Stimulated activated CD8-positive, alpha-beta memory T cell treated with anti-CD3 and anti-CD28 coated beads, Interleukin-7, amount 100 ng/mL, for 4 hours (primary cell): Measurements from ENCODE around the gene ANKRD13A.

ENCODE experiments used
- DNase-seq, 2 donors: peaks; one replicate each; pipeline ENCODE4 v3.0.0-alpha.2; 2020; ENCODE audit warnings: low read depth in 2 of 2

Gene ANKRD13A

DNA sequence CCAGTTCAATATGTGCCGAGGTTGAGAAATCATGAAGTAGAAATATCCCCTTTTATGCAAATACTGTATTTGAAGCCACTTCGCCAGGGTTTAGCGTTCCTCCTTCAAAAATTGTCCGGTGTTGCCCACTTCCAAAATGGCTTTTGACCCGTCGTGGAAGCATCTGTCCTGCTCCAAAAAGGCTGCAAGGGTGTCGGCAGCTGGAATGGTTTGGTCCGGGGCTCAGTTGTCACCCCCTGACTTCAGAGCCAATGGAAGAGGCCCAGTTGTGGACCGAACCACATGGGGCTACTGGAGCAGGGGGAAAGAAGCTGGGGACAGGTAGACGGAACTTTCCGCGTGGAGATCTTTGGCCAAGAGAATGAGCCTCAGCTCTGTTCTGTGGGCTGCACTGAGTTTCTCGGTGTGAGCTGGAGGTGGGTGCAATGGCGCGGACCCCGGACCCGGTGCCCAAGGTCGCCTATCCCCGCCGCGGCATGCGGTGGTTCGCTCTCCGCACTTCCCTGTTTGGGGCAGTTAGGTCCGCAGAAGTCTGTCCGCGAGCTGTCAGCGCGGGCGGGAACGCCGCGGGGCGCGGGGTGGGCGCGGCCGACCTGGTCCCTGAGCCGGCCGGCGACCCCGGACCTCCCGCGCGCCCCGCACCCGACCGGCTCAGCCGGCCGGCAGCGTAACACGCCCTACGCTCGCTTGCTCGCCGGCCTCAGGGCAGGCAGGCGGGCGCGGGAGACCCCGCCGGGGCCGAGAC lies at the start of gene ANKRD13A:
ANKRD13A (plus strand) TSS at position 527 of the 745 bp plus-strand sequence. CDS start 259 bp downstream, outside the sequence.
- DNase-seq: peak; percentile 77 to 85

DNA sequence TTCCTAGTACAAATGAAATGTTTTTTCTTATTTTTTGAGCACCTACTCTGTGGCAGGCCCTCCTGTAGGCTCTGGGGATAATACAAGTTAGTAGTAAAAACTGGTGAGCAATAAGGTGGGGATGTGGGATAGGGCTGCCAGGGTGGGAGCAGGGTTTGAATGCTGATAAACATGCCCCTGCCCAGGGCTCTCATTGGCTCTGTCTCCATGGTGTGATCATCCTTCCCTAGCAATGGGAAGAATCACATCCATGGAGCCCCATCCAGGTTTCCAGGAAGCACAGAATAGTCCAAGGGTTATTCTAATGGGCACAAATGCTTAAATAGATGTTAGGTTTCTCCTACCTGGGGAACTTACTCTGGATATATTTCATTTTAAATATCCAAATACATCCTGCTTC lies 48.6 kb upstream of the ANKRD13A start:
- no peak for DNase-seq

DNA sequence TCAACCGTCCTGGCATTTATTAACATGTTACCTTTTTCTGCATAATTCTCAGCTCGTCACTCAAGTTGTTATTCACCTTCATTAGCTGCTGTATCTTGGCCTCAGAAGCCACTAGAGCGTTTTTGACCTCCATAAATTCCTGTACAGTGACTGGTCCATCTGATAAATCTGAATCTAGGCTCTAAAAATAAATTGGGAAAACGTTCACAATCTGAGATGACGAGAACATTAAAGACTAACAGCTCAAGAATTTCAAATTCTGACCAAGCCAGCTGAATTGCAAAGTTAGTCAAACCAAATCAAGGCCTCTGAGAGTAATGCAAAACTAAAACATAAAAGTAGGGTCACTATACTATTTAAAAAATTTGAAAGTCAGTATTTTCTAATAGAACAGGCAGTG lies 48.1 kb upstream of the ANKRD13A start:
- no peak for DNase-seq

DNA sequence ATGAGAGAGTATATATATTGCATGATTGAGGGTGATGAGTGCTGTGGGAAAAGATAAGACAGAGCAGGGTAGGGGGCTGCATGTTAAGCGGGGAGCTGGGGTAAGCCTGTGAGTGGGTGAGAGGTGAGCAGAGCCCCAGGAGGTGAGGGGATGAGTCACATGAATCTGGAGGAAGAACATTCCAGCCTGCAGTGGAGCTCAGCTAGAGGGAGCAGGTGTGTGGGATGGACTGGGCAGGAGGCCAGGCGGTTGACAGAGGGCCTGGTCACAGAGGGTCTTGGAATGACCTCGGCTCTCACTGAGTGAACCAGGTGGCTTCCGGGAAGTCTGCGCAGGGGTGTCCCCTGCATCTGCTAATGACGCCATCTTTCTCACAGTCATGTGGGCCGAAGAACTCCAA lies 47.5 kb upstream of the ANKRD13A start:
- no peak for DNase-seq

DNA sequence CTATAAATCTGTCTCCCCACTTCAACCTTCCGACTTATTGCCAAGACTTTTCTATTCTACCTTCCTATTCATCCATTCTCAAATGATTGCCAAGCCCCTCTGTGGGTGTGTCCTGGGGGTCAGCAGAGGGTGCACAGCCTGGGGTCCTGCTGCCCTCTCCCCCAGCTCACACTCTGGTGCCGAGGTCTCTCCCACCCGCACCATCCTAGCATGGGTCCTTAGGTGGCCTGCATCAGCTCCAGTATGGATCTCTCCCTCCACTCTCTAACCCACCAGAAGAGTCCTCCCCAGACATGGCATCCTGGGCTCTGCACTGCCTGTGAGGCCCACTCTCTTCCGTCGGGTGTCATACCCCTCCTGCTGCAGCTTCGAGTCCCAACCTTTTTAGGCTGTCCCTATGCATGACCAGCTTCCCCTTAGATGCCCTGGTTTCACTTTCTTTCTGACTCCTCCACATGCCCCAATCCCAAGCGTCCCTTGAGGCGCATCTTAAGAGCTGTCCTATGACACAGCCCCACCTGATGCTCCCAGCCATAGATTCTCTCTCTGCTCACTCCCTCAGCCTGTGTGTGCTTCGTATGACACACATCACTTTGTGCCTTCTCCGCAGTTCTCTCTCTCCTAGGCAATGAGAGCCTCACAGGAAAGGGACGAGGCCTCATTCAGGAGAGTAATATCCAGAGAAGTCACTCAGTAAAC lies 46.9 kb upstream of the ANKRD13A start:
- DNase-seq: no peak

DNA sequence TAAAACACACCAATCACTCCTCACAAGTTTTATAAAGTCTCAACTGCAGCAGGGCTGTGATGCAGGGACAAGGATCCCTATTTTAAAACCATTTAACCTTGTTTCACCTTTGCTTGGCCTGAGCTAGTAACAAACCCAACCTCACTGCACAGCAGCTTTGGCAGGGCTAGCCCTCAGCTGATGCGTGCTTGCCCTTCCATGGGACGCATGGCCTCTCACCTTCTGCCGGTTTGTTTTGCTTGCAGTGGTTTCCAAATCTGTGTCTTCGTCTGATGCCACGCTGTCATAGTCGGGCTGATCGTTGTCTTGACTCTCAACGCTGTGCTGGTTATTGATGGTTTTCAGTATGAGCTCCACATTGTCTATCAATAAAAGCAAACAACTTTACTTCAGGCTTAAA lies 46.4 kb upstream of the ANKRD13A start:
- no peak for DNase-seq

DNA sequence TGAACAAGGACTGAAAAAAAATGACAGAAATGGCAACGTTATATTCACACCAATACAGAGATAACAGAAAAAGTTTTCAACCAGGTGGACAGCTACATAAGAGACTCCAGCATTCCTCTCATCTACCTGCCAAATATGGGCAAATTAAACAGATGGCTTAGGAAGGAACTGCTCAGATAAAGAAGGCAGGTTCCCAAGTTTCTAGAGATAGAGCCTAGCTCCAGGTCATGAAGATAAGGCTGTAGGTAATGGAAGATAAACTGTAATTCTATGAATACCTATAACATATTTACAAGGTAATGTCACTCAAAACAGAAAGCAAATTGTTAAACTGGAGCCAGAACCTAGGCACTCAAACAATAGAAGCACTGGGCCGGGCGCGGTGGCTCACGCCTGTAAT lies 45.6 kb upstream of the ANKRD13A start:
- DNase-seq: no peak

DNA sequence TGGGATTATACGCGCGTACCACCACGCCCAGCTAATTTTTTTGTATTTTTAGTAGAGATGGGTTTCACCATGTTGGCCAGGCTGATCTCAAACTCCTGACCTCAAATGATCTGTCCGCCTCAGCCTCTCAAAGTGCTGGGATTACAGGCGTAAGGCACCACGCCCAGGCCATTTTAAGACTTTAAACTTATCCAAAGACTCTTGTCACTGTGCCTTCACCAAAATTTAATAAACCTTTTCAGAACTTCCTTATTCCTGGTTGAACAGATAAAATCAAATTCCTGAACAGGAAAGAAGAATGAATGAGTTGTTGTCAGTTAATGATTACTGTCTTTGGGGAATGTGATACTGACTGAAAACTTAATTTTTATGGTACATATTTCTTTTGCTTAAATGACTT lies 40.9 kb upstream of the ANKRD13A start:
- DNase-seq: no peak

DNA sequence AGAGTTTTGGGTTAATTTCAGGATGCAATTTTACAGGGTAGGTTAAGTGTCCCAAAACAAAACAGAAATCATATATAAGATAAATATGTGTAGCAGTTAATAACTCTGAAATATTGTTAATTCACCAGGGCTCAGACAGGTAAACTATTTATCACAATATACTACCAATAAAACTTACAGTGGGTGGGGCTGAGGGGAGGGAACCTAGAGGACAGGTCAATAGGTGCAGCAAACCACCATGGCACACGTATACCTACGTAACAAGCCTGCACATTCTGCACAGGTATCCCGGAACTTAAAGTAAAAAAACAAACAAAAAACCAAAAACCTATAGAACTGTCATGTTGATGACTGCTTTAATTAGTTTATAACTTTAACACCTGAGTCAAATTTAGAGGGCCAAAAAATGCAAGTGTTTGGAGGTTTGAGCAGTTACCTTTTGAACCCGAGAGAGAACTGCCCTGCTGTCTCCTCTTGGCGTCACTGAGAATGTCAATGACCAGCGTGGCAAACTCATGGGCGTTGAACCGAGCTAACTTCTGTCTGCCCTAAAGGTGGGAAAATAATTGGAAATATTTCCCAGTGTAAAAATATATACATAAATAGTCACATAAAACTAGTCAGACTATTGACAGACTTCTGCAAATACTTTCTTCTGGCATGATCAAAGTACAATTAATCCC lies 39.7 kb upstream of the ANKRD13A start:
- DNase-seq: no peak

DNA sequence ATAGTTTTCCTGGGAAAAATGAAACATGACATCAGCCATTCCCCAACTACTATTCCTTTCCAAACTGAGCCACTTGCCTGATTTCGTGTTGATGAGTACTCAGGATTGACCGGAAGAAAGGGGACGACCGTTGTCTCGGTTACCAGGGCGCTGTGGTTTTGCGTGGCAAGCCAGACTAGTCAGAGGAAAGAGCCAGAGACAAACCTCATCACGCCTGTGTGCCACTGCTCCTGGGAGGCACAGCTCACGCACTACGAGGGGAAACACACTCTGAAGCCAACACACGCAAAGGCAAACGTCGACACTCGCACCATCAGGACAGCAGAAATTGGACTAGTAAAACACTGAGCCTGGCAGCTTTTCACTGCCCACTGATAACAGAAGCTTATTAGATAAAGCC lies 38.0 kb upstream of the ANKRD13A start:
- DNase-seq: no peak

DNA sequence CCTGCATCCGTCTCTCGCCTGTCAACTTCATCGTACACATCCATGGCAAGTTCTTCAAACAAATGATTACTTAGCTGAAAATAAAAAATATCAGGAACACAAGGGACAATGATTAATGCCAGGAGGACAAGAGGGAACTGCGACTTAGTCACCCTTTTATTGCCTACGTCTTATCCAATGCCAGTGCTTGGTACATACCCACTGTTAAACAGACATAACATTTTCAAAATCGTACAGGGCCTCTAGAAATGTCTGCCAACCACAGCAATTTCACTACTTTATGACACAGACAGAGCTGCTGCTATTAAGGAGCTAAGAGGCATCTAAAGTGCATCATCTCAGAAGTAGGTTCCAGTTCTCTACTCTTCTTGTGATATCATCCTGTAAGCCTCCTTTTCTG lies 37.6 kb upstream of the ANKRD13A start:
- DNase-seq: no peak

DNA sequence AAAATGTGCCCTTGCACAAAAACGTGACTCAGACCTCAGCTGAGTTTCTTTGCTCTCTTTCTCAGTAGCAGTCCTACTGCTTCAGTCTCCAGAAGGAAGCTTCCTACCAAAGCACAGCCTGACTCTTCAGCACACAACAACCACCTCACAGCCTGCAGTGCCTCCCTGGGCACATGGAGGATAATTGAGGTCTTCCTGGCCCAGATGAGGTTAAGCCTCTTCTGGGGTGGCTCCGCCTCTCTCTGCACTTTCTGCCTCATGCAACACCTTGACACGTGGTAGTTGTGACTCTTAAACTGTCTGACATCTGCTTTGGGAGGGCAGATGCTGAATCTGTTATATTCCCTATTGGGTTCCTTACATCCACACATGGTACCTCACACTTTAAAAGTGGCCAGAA lies 36.8 kb upstream of the ANKRD13A start:
- DNase-seq: no peak

DNA sequence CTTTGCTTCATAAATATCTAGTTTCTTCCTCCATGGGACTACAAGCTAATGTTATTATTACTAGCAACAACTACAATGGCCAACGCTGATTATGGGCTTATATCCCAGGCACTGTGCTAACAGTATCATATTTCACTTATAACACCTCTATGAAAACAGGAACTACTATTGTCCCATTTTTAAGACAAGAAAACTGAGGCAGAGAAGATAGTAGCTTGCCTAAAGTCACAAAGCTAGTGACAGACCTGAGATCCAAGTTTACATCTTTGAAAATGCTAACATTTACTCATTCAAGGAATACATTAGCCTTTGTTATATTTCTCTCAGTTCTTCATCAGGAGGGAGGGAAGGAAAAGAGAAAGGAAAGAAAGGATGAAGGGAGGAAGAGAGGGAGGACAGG lies 35.9 kb upstream of the ANKRD13A start:
- no peak for DNase-seq

DNA sequence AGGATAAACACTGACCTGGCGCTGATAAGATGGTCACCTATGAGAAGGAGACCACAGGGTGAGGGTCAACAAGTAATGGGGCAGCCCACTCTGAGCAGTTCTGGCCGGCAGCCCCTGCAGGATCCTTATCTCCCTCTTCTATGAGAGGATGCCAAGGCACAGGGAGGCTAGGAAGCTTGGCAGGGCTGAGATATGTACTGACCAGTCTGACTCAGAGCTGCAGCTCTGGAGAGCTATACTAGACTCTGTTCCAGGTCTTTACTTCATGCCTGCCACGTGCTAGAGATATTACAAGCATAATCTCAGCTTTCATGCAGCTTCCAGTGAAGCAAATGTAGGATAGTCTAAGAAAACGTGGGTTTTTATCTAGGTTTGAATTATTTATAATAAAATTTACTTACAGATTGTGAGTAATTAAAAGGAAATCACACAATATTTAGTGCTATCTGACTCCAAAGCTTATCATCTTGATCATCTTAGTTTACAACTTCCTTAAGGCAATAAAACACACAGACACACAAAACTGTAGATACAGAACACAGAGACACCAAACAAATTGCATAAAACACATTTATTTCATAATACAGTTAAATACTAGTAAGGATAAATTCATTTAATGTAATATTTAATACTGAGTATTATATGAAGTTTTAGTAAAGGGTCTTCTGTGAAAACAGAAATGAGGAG lies 35.3 kb upstream of the ANKRD13A start:
- DNase-seq: no peak

DNA sequence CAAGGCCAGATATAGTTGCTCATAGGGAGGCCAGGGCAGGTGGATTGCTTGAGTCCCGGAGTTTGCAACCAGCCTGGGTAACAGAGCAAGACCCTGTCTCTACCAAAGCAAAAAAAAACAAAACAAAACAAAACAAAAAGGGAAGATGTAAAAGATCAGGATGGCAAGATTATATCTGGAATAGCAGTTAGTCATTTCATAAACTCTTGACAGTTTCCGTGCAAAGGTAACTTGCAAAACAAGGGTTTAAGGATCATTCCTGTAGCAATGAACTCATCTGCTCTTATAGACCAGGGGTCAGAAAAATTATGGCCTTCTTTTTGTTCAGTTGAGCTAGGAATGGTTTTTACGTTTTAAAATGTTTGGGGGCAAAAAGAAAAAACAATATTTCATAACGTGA lies 32.7 kb upstream of the ANKRD13A start:
- DNase-seq: no peak

DNA sequence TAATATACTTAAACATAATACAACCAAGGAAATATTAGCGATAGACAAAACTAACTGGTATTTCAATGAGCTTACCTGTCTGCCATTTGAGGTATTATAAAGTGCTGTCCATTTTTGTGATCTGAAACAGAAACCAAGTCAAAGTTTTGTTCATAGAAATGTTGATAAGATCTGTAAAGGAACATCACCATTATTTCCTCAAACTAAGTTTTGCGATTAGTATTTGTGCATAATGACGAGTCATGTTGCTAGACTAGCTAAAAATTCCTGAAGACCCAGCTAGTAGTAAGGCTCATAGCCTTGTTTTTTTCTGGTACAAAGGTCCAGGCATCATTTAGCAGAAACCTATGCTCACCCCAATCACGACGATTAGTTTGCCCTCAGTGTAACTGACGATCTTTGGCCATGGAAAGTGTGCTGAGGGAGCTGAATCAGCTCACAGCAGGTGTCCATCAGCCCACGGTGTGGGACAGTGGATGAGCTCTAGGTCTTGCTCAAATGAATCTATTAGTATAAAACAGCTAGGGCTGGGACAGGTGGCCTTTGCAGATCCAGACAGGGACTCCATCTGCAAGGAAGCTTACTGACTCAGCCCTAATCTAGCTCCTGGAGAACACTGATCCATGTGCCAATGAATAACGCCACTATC lies 31.7 kb upstream of the ANKRD13A start:
- no peak for DNase-seq

DNA sequence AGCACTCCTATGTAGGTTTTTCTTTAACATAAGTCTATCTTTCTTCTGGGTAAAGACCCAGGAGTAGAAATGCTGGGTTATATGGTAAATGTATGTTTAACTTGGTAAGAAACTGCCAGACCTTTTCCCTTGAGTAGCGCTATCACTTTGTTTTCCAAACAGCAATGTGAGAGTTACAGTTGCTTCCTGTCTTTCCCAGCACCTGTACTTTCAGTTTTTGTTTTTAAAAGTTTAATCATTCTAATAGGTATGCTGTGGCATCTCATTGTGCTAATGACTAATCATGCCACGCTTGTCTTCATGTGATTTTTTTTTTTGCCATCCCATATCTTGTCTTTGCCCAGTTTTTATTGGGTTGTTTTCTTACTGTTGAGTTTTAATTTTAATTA lies 31.2 kb upstream of the ANKRD13A start:
- no peak for DNase-seq

DNA sequence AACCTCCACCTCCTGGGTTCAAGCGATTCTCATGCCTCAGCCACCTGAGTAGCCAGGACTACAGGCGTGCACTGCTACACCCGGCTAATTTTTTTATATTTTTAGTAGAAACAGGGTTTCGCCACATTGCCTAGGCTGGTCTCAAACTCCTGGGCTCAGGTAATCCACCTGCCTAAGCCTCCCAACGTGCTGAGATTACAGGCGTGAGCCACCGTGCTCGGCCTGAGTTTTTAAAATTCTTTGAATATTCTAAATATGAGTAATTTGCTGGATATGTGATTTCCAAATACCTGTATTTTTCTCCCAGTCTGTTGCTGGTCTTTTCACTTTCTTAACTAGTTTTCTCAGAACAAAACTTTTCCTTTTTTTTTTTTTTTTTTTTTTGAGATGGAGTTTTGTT lies 30.4 kb upstream of the ANKRD13A start:
- DNase-seq: no peak

DNA sequence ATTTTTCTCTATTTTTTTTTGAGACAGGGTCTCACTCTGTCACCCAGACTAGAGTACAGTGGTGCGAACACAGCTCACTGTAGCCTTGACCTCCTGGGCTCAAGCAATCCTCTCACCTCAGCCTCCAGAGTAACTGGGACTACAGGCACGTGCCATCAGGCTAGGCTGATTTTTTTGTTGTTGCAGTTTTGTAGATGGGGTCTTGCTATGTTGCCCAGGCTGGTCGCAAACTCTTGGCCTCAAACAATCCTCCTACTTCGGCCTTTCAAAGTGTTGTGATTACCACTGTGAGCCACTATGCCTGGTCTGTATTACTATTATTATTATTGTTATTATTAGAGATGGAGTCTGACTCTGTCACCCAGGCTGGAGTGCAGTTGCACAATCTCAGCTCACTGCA lies 26.4 kb upstream of the ANKRD13A start:
- DNase-seq: no peak

DNA sequence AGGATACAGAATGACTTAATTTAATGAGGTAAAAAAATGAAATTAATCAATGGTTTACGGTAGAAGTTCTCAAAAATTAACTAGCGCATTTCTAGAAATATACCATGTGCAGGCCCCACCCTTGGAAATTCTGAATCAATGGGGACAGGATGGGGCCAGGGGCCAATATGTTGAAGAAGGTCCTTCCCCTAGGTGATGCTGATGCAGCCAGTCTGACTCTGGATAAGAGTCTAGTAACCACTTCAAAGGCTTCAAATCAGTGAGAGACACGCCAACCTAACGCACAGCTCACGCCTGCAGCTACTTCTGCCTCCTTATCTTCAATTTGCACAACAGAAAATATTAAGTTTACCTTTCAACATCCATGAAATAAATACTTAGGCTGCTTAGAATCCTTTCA lies 17.9 kb upstream of the ANKRD13A start:
- peak in 1 of 2 donors; percentile 55 for DNase-seq

DNA sequence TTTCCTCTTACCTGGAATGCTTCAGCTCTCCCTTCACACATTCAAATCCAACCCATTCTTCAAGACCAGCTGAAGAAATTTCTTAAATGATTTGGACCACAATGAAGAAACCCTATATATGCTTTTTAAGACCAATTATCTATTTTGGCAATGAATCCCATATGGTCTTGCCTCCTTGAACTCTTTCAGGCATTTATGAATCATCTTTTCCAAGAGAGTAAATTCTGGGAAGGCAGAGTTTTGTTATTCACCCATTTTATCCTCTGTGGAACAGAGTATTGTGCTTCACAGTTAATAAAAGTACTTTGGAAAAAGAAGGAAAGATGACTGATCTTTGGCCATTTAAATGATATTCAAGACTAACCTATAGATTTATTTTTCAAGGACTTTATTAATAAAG lies 17.0 kb upstream of the ANKRD13A start:
- no peak for DNase-seq
